Cardiac muscle cell (in vitro differentiated cells and primary cell): ENCODE measurements around the gene SREK1. TPM values are rescaled to one million over a fixed set of nuclear protein-coding genes. Genes with fewer than 3 reads are reported as not detected.

Experiments
- DNase-seq, 2 donors: peaks; one replicate each; pipeline versions ENCODE4 v3.0.0 to v3.0.0-alpha.2; 2010 to 2017; ENCODE audit warnings: low read depth in 1 of 2, low spot score in 1 of 2
- H3K27ac ChIP-seq: fragments of 200-600 bp; sonication (generic); 2 replicates; pipeline ENCODE4 v1.5.1; 2016
- H3K27me3 ChIP-seq: fragments of 200-600 bp; sonication (generic); 2 replicates; pipeline ENCODE4 v1.6.0; 2016; ENCODE audit warnings: control low read depth
- H3K36me3 ChIP-seq: fragments of 200-600 bp; sonication (generic); 2 replicates; pipeline ENCODE4 v1.5.1; 2016; ENCODE audit warnings: control low read depth
- H3K4me1 ChIP-seq: fragments of 200-600 bp; sonication (generic); 2 replicates; pipeline ENCODE4 v1.8.1; 2017; ENCODE audit warnings: low read depth, mild to moderate bottlenecking, mixed run types
- H3K4me3 ChIP-seq: fragments of 200-600 bp; sonication (generic); 2 replicates; pipeline ENCODE4 v1.5.1; 2016; ENCODE audit warnings: mild to moderate bottlenecking
- H3K9me3 ChIP-seq: fragments of 200-600 bp; sonication (generic); 2 replicates; pipeline ENCODE4 v1.5.1; 2017; ENCODE audit warnings: low read depth, mild to moderate bottlenecking, control low read depth
- polyA plus RNA-seq: library from polyadenylated mRNA; unstranded; fragments of >200 nt; fragmentation: Nextera tagmentation; extraction: Ambion mirVana; gene quantifications from 2 replicates; pipeline ENCODE4 v1.2.1, GENCODE V29; 2016
- total RNA-seq: library from RNA; depleted of rRNA; stranded (reverse); fragments of >200 nt; gene quantifications from 2 replicates; pipeline ENCODE4 v1.2.3, GENCODE V29; 2016
- TF ChIP-seq, protein P1 (sequence below): IDR thresholded peaks from 2 replicates; pipeline ENCODE4 v1.5.1; 2012; ENCODE audit warnings: low read depth, mild to moderate bottlenecking, low read length

SREK1 gene
- total and polyA plus RNA-seq, 2 experiments from 2014 or later, result 49.8 to 58.9 TPM

DNA sequence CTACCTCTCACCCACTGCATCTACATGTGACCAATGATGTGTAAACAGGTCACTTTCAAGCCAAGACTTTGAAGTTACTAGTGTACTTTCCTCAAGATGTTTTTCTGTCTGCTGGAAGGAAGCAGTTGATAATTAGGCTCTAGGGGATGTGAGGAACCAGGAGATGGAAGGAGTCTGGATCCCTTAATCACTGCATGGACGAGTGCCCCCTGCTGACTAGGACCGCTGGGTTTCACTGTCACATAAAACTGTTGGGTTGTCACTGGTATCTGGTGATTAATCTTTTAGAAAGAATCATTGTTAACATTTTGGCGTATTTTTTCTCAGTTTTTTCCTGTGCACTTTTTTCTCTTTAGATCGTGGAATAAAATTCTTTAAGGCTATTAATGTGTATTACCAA lies 79.5 kb downstream of the SREK1 start:
- H3K4me1 ChIP-seq, result no peaks in the 10 kb centered on the region
- H3K4me3 ChIP-seq, result no peak overlapping the region
- no peak overlapping the region for H3K27ac ChIP-seq
- DNase-seq, result peak in 1 of 2 donors; percentile 45
- H3K36me3 ChIP-seq, result no peaks in the 10 kb centered on the region
- no peaks in the 10 kb centered on the region for H3K27me3 ChIP-seq
- H3K9me3 ChIP-seq, result no peaks in the 10 kb centered on the region
- TF ChIP-seq, protein P1, sequence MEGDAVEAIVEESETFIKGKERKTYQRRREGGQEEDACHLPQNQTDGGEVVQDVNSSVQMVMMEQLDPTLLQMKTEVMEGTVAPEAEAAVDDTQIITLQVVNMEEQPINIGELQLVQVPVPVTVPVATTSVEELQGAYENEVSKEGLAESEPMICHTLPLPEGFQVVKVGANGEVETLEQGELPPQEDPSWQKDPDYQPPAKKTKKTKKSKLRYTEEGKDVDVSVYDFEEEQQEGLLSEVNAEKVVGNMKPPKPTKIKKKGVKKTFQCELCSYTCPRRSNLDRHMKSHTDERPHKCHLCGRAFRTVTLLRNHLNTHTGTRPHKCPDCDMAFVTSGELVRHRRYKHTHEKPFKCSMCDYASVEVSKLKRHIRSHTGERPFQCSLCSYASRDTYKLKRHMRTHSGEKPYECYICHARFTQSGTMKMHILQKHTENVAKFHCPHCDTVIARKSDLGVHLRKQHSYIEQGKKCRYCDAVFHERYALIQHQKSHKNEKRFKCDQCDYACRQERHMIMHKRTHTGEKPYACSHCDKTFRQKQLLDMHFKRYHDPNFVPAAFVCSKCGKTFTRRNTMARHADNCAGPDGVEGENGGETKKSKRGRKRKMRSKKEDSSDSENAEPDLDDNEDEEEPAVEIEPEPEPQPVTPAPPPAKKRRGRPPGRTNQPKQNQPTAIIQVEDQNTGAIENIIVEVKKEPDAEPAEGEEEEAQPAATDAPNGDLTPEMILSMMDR, result peak; percentile 52

DNA sequence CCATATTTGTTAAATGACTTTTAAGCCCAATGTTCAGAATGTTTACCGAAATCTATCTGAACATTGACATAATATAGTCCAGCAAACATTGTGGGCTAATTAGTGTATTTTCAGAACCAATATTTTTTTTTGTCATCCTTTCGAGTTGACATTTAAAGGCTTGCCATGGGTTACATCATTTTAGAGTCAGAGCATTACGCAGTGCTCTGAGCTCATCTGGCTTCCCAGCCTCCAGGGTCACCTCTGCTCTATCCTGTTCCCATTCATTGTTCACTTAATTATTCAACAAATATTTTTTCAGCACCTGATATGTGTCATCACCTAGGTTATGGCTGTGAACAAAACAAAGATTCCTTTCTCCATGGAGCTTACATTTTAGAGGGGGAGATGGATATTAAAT lies 80.2 kb downstream of the SREK1 start:
- Histone ChIP-seq H3K4me3 (no peak overlapping the region), H3K4me1 (no peaks in the 10 kb centered on the region), H3K9me3 (no peaks in the 10 kb centered on the region), H3K27ac (no peak overlapping the region), H3K36me3 (no peaks in the 10 kb centered on the region), H3K27me3 (no peaks in the 10 kb centered on the region)
- TF ChIP-seq, protein P1, result no peak
- no peak for DNase-seq

DNA sequence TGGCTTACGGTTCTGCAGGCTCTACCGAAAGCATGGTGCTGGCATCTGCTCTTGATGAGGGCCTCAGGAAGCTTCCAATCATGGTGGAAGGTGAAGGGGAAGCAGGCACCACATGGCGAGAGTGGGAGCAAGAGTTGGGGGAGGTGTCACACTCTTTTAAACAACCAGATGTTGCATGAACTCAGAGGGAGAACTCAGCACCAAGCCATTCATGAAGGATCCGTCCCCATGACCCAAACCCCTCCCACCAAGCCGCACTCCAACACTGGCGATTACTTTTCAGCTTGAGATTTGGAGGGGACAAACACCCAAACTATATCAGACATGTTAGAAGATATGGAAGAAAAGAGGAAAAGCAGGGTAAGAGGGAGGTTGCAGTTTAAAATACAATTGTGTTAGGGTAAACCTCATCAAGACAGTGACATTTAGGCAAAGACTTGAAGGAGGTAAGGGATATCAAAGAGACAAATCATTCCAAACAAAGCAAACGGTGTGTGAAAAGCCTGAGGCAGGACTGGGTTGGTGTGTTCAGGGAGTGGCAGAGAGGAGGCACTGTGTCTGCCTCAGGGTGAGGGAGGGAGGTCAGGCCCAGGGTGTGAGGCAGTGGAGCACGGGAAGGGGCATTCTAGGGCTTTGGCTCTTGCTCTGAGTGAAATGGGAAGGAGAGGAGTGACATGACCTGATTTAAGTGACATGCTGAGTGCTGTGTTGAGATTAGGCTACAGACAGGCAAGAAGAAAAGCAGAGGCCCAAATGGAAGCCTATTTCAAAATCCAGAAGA lies 80.9 kb downstream of the SREK1 start:
- H3K4me3 ChIP-seq, result no peak overlapping the region
- TF ChIP-seq, protein P1, result no peak
- no peaks in the 10 kb centered on the region for H3K27me3 ChIP-seq
- no peaks in the 10 kb centered on the region for H3K36me3 ChIP-seq
- no peak overlapping the region for H3K27ac ChIP-seq
- no peak for DNase-seq
- H3K4me1 ChIP-seq, result no peaks in the 10 kb centered on the region
- no peaks in the 10 kb centered on the region for H3K9me3 ChIP-seq

DNA sequence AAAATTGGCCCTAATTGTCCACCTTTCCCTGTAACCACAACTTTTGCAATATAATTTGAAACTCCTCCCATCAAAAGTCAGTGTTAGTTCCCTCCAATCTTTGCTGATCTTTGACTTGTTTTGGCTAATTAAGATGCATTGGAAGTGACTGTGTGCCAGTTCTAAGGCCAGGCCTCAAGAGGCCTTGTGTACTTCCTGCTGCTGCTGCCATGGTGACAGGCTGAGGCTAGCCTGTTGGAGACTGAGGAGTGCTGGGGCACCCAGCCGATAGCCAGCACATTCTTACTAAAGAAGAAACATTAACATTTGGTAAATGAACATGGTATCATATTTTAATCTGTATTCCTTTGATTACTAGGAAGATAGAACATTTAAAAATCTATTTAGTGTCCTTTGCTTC lies 86.5 kb downstream of the SREK1 start:
- no peak overlapping the region for H3K27ac ChIP-seq
- no peaks in the 10 kb centered on the region for H3K9me3 ChIP-seq
- H3K36me3 ChIP-seq, result no peaks in the 10 kb centered on the region
- DNase-seq, result peak in 1 of 2 donors; percentile 16
- no peaks in the 10 kb centered on the region for H3K27me3 ChIP-seq
- TF ChIP-seq, protein P1, result no peak
- no peak overlapping the region for H3K4me3 ChIP-seq
- H3K4me1 ChIP-seq, result no peaks in the 10 kb centered on the region

DNA sequence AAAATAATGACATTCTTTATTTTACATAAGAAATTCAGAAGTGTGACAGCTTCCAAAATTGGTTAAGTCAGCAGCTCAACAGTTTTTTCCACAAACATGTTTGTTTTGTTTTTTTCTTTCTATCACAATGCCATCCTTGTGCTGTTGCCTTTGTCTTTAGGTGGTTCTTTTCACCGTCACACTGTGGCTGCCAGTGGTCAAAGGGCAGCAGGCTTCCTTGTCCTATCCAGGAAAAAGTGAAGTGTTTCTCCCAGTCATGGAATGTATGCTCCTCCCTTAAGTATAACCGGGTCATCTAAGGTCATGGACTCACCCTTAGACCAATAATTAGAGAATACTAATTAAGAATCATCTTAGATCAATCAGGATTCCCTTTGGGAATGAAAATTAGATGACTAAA lies 87.4 kb downstream of the SREK1 start:
- H3K36me3 ChIP-seq, result no peaks in the 10 kb centered on the region
- no peaks in the 10 kb centered on the region for H3K27me3 ChIP-seq
- TF ChIP-seq, protein P1, result no peak
- H3K27ac ChIP-seq, result no peak overlapping the region
- H3K9me3 ChIP-seq, result no peaks in the 10 kb centered on the region
- H3K4me1 ChIP-seq, result no peaks in the 10 kb centered on the region
- no peak for DNase-seq
- H3K4me3 ChIP-seq, result no peak overlapping the region
